HEK293 (cell line): ENCODE data around the gene KMT2D.

Source experiments
- GLI2 ChIP-seq: fragments of 450-650 bp; formaldehyde crosslinking; IDR thresholded peaks from 2 replicates; pipeline ENCODE4; 2017; ENCODE audit warnings: missing biosample characterization, missing genetic modification characterization, low read depth, borderline replicate concordance
- GLIS1 ChIP-seq: fragments of 450-650 bp; formaldehyde crosslinking; IDR thresholded peaks from 2 replicates; pipeline ENCODE4 v1.5.1; 2016; ENCODE audit warnings: missing biosample characterization, missing genetic modification characterization
- GLIS2 ChIP-seq: fragments of 450-650 bp; formaldehyde crosslinking; IDR thresholded peaks from 2 replicates; pipeline ENCODE4 v1.5.1; 2016; ENCODE audit warnings: missing biosample characterization, missing genetic modification characterization
- HOXA7 ChIP-seq: sonication (generic); formaldehyde crosslinking; IDR thresholded peaks from 2 replicates; pipeline ENCODE4 v1.8.1; 2022; ENCODE audit warnings: missing genetic modification reagents, borderline replicate concordance
- OSR2 ChIP-seq: fragments of 450-650 bp; formaldehyde crosslinking; IDR thresholded peaks from 2 replicates; pipeline ENCODE4 v1.5.1; 2016; ENCODE audit warnings: missing biosample characterization, missing genetic modification characterization
- PRDM1 ChIP-seq: fragments of 450-650 bp; formaldehyde crosslinking; IDR thresholded peaks from 2 replicates; pipeline ENCODE4; 2016; ENCODE audit warnings: missing biosample characterization, missing genetic modification characterization
- RBAK ChIP-seq: fragments of 450-650 bp; formaldehyde crosslinking; IDR thresholded peaks from 2 replicates; pipeline ENCODE4 v1.5.1; 2016; ENCODE audit warnings: missing biosample characterization, missing genetic modification characterization
- SCRT2 ChIP-seq: fragments of 450-650 bp; formaldehyde crosslinking; IDR thresholded peaks from 2 replicates; pipeline ENCODE4 v1.5.1; 2016; ENCODE audit warnings: missing biosample characterization, missing genetic modification characterization
- ZBTB17 ChIP-seq: fragments of 450-650 bp; formaldehyde crosslinking; IDR thresholded peaks from 2 replicates; pipeline ENCODE4 v1.5.1; 2016; ENCODE audit warnings: missing biosample characterization, missing genetic modification characterization
- ZBTB20 ChIP-seq: fragments of 450-650 bp; formaldehyde crosslinking; IDR thresholded peaks from 2 replicates; pipeline ENCODE4 v1.5.1; 2016; ENCODE audit warnings: missing biosample characterization, missing genetic modification characterization
- ZBTB48 ChIP-seq: fragments of 450-650 bp; formaldehyde crosslinking; IDR thresholded peaks from 2 replicates; pipeline ENCODE4 v1.5.1; 2016; ENCODE audit warnings: missing biosample characterization, missing genetic modification characterization
- ZFP69B ChIP-seq: fragments of 450-650 bp; formaldehyde crosslinking; IDR thresholded peaks from 2 replicates; pipeline ENCODE4 v1.5.1; 2016; ENCODE audit warnings: missing biosample characterization, missing genetic modification characterization
- ZNF174 ChIP-seq: fragments of 450-650 bp; formaldehyde crosslinking; IDR thresholded peaks from 2 replicates; pipeline ENCODE4 v1.5.0; 2017; ENCODE audit warnings: missing biosample characterization, mild to moderate bottlenecking, missing genetic modification characterization
- ZNF239 ChIP-seq: fragments of 450-650 bp; formaldehyde crosslinking; IDR thresholded peaks from 2 replicates; pipeline ENCODE4 v1.5.1; 2016; ENCODE audit warnings: missing biosample characterization, missing genetic modification characterization
- ZNF302 ChIP-seq: fragments of 450-650 bp; formaldehyde crosslinking; IDR thresholded peaks from 2 replicates; pipeline ENCODE4 v1.5.1; 2016; ENCODE audit warnings: missing biosample characterization, missing genetic modification characterization, low read depth
- ZNF341 ChIP-seq: fragments of 450-650 bp; formaldehyde crosslinking; IDR thresholded peaks from 2 replicates; pipeline ENCODE4; 2016; ENCODE audit warnings: low read depth, missing biosample characterization, missing genetic modification characterization
- ZNF354C ChIP-seq: fragments of 450-650 bp; formaldehyde crosslinking; IDR thresholded peaks from 2 replicates; pipeline ENCODE4 v1.5.1; 2016; ENCODE audit warnings: missing biosample characterization, missing genetic modification characterization, low read depth, borderline replicate concordance
- ZNF473 ChIP-seq: fragments of 450-650 bp; formaldehyde crosslinking; IDR thresholded peaks from 2 replicates; pipeline ENCODE4 v1.5.1; 2017; ENCODE audit warnings: missing biosample characterization, missing genetic modification characterization
- ZNF555 ChIP-seq: fragments of 450-650 bp; formaldehyde crosslinking; conservative IDR thresholded peaks from 2 replicates; pipeline ENCODE4 v1.5.1; 2017; ENCODE audit warnings: missing biosample characterization, mild to moderate bottlenecking, missing genetic modification characterization, inconsistent platforms
- ZNF561 ChIP-seq: fragments of 450-650 bp; IDR thresholded peaks from 2 replicates; pipeline ENCODE4 v1.5.1; 2018; ENCODE audit warnings: missing biosample characterization, missing genetic modification characterization, borderline replicate concordance
- ZNF624 ChIP-seq: fragments of 450-650 bp; formaldehyde crosslinking; IDR thresholded peaks from 2 replicates; pipeline ENCODE4 v1.5.1; 2017; ENCODE audit warnings: missing biosample characterization, missing genetic modification characterization
- ZNF654 ChIP-seq: fragments of 450-650 bp; formaldehyde crosslinking; IDR thresholded peaks from 2 replicates; pipeline ENCODE4 v1.5.1; 2016; ENCODE audit warnings: low read depth, missing biosample characterization, missing genetic modification characterization
- ZNF768 ChIP-seq: fragments of 450-650 bp; formaldehyde crosslinking; IDR thresholded peaks from 2 replicates; pipeline ENCODE4 v1.5.1; 2018; ENCODE audit warnings: missing biosample characterization, mild to moderate bottlenecking, missing genetic modification characterization
- ZNF776 ChIP-seq: fragments of 450-650 bp; formaldehyde crosslinking; IDR thresholded peaks from 2 replicates; pipeline ENCODE4 v1.5.0; 2017; ENCODE audit warnings: missing biosample characterization, missing genetic modification characterization, borderline replicate concordance
- ZNF777 ChIP-seq: fragments of 450-650 bp; formaldehyde crosslinking; IDR thresholded peaks from 2 replicates; pipeline ENCODE4 v1.5.1; 2017; ENCODE audit warnings: missing biosample characterization, missing genetic modification characterization, borderline replicate concordance
- ZSCAN16 ChIP-seq: fragments of 450-650 bp; formaldehyde crosslinking; IDR thresholded peaks from 2 replicates; pipeline ENCODE4 v1.5.1; 2016; ENCODE audit warnings: missing biosample characterization, missing genetic modification characterization
- ZSCAN30 ChIP-seq: fragments of 450-650 bp; IDR thresholded peaks from 2 replicates; pipeline ENCODE4 v1.5.1; 2018; ENCODE audit warnings: missing biosample characterization, mild to moderate bottlenecking, missing genetic modification characterization, moderate library complexity
- ZXDB ChIP-seq: fragments of 450-650 bp; formaldehyde crosslinking; IDR thresholded peaks from 2 replicates; pipeline ENCODE4 v1.5.1; 2016; ENCODE audit warnings: missing biosample characterization, missing genetic modification characterization
- TF ChIP-seq, protein P1 (sequence below): fragments of 450-650 bp; formaldehyde crosslinking; IDR thresholded peaks from 2 replicates; pipeline ENCODE4 v1.5.1; 2016; ENCODE audit warnings: missing biosample characterization, missing genetic modification characterization
- TF ChIP-seq, protein P2 (sequence below): fragments of 450-650 bp; formaldehyde crosslinking; IDR thresholded peaks from 2 replicates; pipeline ENCODE4 v1.5.1; 2016; ENCODE audit warnings: missing biosample characterization, missing genetic modification characterization
- TF ChIP-seq, protein P3 (sequence below): fragments of 450-650 bp; formaldehyde crosslinking; IDR thresholded peaks from 2 replicates; pipeline ENCODE4 v1.5.1; 2016; ENCODE audit warnings: missing biosample characterization, missing genetic modification characterization
- TF ChIP-seq, protein P4 (sequence below): fragments of 450-650 bp; formaldehyde crosslinking; IDR thresholded peaks from 2 replicates; pipeline ENCODE4 v1.5.1; 2017; ENCODE audit warnings: missing biosample characterization, missing genetic modification characterization
- TF ChIP-seq, protein P5 (sequence below): fragments of 450-650 bp; formaldehyde crosslinking; IDR thresholded peaks from 2 replicates; pipeline ENCODE4 v1.5.1; 2016; ENCODE audit warnings: missing biosample characterization, missing genetic modification characterization

Gene KMT2D

DNA sequence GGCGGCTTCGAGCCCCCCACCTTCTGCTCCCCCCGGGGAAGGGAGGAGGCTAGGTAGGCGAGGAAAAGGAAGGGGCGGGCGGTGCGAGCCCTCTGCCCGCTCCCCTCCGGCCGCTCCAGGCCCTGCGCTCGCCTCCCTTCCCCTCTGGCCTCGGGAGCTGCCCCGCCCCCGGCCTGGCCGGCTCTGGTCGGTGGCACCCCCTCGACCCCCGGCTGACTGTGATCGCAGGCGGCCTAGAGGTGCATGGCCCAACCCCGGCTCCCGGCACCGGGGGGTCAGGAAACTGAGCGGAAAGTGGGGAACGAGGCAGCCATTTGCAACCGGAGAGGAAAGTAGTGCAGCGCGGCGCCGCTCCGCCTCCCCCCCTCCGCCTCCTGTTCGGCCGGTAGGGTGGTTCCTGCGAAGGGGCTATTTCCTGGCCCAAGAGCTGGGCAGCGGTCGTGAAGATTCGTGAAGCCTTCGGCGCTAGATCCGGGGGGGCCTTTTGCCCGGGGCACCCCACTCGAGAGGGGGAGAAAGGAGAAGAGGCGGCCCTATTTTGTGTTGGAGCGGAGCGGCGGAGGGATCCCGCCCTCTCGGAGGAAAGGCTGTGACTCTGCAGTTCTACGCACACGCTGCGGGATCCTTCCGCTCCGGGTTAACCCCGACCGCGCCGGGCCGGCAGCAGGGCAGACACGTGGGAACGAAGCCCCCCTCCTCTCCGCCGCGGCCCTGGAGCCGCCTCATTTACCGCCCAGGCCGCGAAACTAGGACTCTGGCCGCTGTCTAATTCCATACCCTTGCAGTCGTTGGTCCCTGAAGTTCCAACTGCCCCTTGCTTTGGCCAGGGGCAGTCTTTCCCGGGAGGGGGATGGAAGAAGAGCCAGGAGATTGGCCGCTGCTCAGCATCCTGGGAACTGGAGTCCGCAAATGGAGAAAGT is at the start of gene KMT2D (continued):
- TF ChIP-seq, protein P1, sequence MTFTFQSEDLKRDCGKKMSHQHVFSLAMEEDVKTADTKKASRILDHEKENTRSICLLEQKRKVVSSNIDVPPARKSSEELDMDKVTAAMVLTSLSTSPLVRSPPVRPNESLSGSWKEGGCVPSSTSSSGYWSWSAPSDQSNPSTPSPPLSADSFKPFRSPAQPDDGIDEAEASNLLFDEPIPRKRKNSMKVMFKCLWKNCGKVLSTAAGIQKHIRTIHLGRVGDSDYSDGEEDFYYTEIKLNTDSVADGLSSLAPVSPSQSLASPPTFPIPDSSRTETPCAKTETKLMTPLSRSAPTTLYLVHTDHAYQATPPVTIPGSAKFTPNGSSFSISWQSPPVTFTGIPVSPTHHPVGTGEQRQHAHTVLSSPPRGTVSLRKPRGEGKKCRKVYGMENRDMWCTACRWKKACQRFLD (tag by site-specific recombination), result 0 out of 2 replicates have a peak, but pooled peaks have one; percentile 51
- TF ChIP-seq, protein P2, sequence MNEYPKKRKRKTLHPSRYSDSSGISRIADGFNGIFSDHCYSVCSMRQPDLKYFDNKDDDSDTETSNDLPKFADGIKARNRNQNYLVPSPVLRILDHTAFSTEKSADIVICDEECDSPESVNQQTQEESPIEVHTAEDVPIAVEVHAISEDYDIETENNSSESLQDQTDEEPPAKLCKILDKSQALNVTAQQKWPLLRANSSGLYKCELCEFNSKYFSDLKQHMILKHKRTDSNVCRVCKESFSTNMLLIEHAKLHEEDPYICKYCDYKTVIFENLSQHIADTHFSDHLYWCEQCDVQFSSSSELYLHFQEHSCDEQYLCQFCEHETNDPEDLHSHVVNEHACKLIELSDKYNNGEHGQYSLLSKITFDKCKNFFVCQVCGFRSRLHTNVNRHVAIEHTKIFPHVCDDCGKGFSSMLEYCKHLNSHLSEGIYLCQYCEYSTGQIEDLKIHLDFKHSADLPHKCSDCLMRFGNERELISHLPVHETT, result peak; percentile 100
- TF ChIP-seq GLI2 (tag by site-specific recombination) (no peak), ZBTB48 (tag by site-specific recombination) (peak; percentile 98), GLIS2 (tag by site-specific recombination) (peak; percentile 95), ZNF654 (tag by site-specific recombination) (no peak), HOXA7 (CRISPR knock-in tag) (no peak), ZNF174 (no peak), ZNF777 (tag by site-specific recombination) (peak; percentile 76; the same call in 1 of the 2 replicates), ZNF341 (tag by site-specific recombination) (peak; percentile 99), ZNF561 (peak; percentile 98), ZBTB17 (tag by site-specific recombination) (peak; percentile 97), RBAK (tag by site-specific recombination) (peak; percentile 48; the same call in 1 of the 2 replicates), ZNF473 (tag by site-specific recombination) (no peak), PRDM1 (tag by site-specific recombination) (peak; percentile 85), ZNF624 (tag by site-specific recombination) (0 out of 2 replicates have a peak, but pooled peaks have one; percentile 73), SCRT2 (tag by site-specific recombination) (peak; percentile 66; the same call in 1 of the 2 replicates), ZNF302 (tag by site-specific recombination) (peak; percentile 87; the same call in 1 of the 2 replicates), ZSCAN16 (tag by site-specific recombination) (no peak), OSR2 (tag by site-specific recombination) (peak; percentile 31; the same call in 1 of the 2 replicates), GLIS1 (tag by site-specific recombination) (peak; percentile 62), ZBTB20 (peak; percentile 86; the same call in 1 of the 2 replicates), ZNF776 (tag by site-specific recombination) (no peak), ZNF768 (tag by site-specific recombination) (no peak), ZNF555 (no peak), ZNF354C (no peak), ZNF239 (tag by site-specific recombination) (peak; percentile 54; the same call in 1 of the 2 replicates), ZXDB (tag by site-specific recombination) (peak; percentile 99), ZSCAN30 (tag by site-specific recombination) (peak; percentile 97), ZFP69B (tag by site-specific recombination) (peak; percentile 93)
- TF ChIP-seq, protein P3, sequence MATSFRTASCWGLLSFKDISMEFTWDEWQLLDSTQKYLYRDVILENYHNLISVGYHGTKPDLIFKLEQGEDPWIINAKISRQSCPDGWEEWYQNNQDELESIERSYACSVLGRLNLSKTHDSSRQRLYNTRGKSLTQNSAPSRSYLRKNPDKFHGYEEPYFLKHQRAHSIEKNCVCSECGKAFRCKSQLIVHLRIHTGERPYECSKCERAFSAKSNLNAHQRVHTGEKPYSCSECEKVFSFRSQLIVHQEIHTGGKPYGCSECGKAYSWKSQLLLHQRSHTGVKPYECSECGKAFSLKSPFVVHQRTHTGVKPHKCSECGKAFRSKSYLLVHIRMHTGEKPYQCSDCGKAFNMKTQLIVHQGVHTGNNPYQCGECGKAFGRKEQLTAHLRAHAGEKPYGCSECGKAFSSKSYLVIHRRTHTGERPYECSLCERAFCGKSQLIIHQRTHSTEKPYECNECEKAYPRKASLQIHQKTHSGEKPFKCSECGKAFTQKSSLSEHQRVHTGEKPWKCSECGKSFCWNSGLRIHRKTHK (tag by site-specific recombination), result no peak
- TF ChIP-seq, protein P4, sequence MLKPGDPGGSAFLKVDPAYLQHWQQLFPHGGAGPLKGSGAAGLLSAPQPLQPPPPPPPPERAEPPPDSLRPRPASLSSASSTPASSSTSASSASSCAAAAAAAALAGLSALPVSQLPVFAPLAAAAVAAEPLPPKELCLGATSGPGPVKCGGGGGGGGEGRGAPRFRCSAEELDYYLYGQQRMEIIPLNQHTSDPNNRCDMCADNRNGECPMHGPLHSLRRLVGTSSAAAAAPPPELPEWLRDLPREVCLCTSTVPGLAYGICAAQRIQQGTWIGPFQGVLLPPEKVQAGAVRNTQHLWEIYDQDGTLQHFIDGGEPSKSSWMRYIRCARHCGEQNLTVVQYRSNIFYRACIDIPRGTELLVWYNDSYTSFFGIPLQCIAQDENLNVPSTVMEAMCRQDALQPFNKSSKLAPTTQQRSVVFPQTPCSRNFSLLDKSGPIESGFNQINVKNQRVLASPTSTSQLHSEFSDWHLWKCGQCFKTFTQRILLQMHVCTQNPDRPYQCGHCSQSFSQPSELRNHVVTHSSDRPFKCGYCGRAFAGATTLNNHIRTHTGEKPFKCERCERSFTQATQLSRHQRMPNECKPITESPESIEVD (tag by site-specific recombination), result no peak
- TF ChIP-seq, protein P5, sequence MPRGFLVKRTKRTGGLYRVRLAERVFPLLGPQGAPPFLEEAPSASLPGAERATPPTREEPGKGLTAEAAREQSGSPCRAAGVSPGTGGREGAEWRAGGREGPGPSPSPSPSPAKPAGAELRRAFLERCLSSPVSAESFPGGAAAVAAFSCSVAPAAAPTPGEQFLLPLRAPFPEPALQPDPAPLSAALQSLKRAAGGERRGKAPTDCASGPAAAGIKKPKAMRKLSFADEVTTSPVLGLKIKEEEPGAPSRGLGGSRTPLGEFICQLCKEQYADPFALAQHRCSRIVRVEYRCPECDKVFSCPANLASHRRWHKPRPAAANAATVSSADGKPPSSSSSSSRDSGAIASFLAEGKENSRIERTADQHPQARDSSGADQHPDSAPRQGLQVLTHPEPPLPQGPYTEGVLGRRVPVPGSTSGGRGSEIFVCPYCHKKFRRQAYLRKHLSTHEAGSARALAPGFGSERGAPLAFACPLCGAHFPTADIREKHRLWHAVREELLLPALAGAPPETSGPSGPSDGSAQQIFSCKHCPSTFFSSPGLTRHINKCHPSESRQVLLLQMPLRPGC (tag by site-specific recombination), result peak; percentile 95
